Coronary artery (tissue), 2 donors: Measurements from ENCODE around the gene USP2.

Experiments used
- DNase-seq: peaks from one replicate; pipeline ENCODE4 v3.0.0-alpha.2; 2017; ENCODE audit warnings: low spot score
- H3K27ac ChIP-seq, 2 donors: fragments of 200-600 bp; sonication (generic); one replicate each; pipeline ENCODE4 v1.5.1; 2016 to 2019
- H3K4me3 ChIP-seq: fragments of 200-600 bp; sonication (generic); 2 replicates; pipeline ENCODE4 v1.5.1; 2016; ENCODE audit warnings: mild to moderate bottlenecking, moderate library complexity
- CTCF ChIP-seq: fragments of 200-600 bp; sonication (generic); IDR thresholded peaks from one replicate; pipeline ENCODE4 v1.5.1; 2019; ENCODE audit warnings: antibody characterized with exemption

The USP2 gene

DNA sequence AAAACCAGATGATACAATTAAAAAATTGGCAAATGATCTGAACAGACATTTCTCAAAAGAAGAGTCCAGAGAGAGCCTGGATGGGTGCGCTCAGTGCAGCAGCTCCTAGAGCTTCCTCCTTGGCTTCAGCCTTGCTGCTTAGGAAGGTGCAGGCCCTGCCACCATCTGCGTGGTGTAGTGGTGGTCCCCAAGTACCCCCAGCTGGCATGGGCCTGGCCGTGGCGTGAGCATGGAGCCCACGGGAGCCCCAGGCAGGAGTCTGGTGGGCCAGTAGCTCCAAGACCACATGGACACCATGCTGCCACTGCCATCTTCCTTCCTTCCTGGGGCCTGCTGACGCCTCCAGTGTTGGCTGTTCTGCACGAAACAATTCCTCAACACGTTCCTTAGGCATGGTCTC is 21.0 kb upstream of the USP2 start:
- DNase-seq: no peak
- no peak for TF ChIP-seq CTCF
- no peak overlapping the region for H3K4me3 ChIP-seq
- no peak overlapping the region for H3K27ac ChIP-seq

- DNase-seq: no peak
- no peak overlapping the region for H3K27ac ChIP-seq
- no peak overlapping the region for H3K4me3 ChIP-seq
- TF ChIP-seq CTCF: no peak
Measured at GRCh38 chr11:119400860-119401259, 19.4 kb upstream of the USP2 start.

GRCh38 chr11:119397740-119398139 is 16.2 kb upstream of the USP2 start:
- Histone ChIP-seq H3K4me3 (no peak overlapping the region), H3K27ac (no peak overlapping the region)
- no peak for TF ChIP-seq CTCF
- no peak for DNase-seq

DNA sequence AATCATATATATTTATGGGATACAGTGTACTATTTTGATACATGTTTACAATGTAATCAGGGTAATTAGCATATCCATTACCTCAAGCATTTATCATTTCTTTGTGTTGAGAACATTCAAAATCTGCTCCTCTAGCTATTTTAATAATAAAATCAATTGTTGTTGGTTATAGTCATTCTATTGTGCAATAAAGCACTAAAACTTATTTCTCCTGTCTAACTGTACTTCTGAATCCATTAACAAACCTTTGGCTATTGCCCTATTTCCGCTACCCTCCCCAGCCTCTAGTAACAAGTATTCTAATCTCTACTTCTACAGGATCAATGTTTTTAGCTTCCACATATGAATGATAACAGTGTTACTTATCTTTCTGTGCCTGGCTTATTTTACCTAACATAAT is 15.3 kb upstream of the USP2 start:
- no peak overlapping the region for H3K4me3 ChIP-seq

DNA sequence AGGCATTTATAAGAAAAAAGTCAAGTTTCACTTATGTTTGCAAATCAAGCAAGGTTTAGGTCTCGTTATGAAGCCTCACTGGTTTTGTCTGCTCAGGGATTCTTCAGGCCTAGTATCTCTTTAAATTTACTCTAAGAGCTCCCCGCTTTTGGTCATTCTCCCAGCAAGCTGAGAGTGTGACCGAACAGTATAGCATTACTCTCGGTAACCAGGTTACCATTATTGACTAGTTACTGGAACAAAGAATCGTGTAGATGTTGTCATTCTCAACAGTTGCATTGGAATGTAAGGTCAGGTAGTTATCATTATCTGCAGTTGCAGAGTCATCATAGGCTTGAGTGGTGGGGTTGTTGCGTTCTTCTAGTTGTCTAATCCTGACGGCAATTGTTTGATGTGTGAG is 9.8 kb upstream of the USP2 start:
- TF ChIP-seq CTCF: no peak
- Histone ChIP-seq H3K27ac (no peak overlapping the region), H3K4me3 (no peak overlapping the region)
- DNase-seq: no peak

More for the DNA sequence above, 15.3 kb upstream of the USP2 start:
- DNase-seq: no peak
- no peak overlapping the region for H3K27ac ChIP-seq
- no peak for TF ChIP-seq CTCF

DNA sequence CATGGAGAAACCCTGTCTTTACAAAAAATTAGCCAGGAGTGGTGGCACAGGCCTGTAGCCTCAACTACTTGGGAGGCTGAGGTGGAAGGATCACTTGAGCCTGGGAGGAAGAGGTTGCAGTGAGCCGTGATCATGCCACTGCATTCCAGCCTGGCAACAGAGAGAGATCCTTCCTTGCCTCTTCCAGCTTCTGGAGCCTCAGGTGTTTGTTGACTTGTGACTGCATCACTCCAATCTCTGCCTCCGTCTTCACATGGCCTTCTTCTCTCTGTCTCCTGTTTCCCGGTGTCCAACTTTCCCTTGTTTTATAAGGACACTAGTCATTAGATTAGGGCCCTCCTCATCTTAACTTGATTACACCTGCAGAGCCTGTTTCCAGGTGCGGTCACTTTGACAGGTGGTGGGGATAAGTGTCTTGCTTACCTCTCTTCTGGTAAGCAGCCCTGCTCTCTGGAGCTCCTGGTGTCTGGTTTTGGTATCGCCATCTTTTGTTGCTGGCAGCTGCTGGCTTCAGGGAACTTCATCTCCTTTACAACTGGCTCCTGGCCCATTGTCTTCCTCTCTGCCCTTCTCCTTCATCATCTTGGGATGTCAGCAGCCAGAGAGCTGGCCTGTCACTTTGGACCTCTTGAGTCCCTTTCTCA is 8.2 kb upstream of the USP2 start:
- Histone ChIP-seq H3K27ac (no peak overlapping the region), H3K4me3 (no peak overlapping the region)
- TF ChIP-seq CTCF: no peak
- DNase-seq: no peak

DNA sequence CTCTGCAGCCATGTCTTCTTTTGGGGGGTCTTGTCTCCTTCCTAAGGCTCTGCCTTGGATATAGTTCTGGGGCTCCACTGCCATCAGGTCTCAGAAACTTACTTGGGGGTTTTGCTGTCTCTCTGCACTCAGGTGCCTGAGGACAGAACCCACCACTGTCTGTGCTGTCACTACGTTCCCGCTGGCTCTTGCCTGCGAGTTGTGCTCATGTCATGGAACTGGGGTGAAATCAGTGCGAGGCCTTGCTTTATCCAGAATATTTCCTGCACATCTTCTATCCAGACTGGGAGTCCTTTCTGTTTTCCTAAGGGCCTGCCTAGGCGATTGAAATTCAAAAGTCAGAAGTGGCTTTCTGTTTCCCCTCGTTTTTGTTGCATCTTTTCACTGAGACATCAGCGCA is 6.6 kb upstream of the USP2 start:
- no peak for TF ChIP-seq CTCF
- DNase-seq: no peak
- H3K4me3 ChIP-seq: no peak overlapping the region
- no peak overlapping the region for H3K27ac ChIP-seq
